Tibial nerve (tissue), 4 donors: ENCODE data around the gene ATG10.

Experiments used
- EP300 ChIP-seq, 2 donors: sonication (generic); formaldehyde crosslinking; IDR thresholded peaks; one replicate each; pipeline ENCODE4 v1.6.1; 2017; ENCODE audit warnings: antibody characterized with exemption in 2 of 2, mild to moderate bottlenecking in 1 of 2
- POLR2A ChIP-seq, 2 donors: fragments of 450-650 bp; IDR thresholded peaks; one replicate each; pipeline ENCODE4 v1.6.1; 2017; ENCODE audit warnings: antibody characterized with exemption in 2 of 2, mild to moderate bottlenecking in 2 of 2, moderate library complexity in 2 of 2
- TF ChIP-seq, protein P1 (sequence below), 5 experiments: fragments of 200-600 bp in 3 of 5; fragments of 450-650 bp in 2 of 5; sonication (generic) in 3 of 5; IDR thresholded peaks; one replicate each; pipeline ENCODE4 v1.5.1; 2016 to 2019; ENCODE audit warnings: antibody characterized with exemption in 5 of 5, mild to moderate bottlenecking in 3 of 5, moderate library complexity in 2 of 5

DNA sequence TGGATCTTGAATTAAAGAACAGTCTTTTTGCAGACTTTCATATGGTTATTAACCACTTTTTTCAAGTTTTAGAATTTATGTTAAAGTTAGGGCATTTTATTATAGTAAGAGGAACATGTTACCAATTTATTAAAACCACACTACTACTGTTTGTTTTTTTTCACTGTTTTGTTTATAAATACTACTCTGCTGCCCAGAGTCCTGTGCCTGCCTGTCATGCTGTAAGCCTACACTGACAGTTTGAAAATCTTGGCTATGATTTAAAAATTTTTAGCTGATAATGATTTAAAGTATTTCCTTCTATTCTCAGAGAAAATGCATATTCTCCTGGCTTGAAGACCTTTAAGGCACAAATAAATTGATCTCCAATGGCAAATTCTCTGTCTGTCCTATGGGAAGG, 177.6 kb downstream of the ATG10 start:
- TF ChIP-seq EP300 (IDR thresholded peaks at IDR 0.05) (no peak), POLR2A (IDR thresholded peaks at IDR 0.05) (no peak)
- TF ChIP-seq, protein P1, sequence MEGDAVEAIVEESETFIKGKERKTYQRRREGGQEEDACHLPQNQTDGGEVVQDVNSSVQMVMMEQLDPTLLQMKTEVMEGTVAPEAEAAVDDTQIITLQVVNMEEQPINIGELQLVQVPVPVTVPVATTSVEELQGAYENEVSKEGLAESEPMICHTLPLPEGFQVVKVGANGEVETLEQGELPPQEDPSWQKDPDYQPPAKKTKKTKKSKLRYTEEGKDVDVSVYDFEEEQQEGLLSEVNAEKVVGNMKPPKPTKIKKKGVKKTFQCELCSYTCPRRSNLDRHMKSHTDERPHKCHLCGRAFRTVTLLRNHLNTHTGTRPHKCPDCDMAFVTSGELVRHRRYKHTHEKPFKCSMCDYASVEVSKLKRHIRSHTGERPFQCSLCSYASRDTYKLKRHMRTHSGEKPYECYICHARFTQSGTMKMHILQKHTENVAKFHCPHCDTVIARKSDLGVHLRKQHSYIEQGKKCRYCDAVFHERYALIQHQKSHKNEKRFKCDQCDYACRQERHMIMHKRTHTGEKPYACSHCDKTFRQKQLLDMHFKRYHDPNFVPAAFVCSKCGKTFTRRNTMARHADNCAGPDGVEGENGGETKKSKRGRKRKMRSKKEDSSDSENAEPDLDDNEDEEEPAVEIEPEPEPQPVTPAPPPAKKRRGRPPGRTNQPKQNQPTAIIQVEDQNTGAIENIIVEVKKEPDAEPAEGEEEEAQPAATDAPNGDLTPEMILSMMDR (IDR thresholded peaks at IDR 0.05): no peak
